SK-N-SH (cell line): ENCODE data around the gene CELSR1. TPM values are rescaled to one million over a fixed set of nuclear protein-coding genes. Genes with fewer than 3 reads are reported as not detected.

Source experiments
- CTCF ChIA-PET: fragments of 300-600, 350-600 bp; formaldehyde crosslinking; extraction: SDS; loops from one replicate; lab custom pipeline; 2021; lab: Yijun Ruan, JAX
- POLR2A ChIA-PET: fragments of 350-600 bp; sonication (Branson Sonifier 250); formaldehyde crosslinking; extraction: SDS; loops from one replicate; lab custom pipeline; 2020; ENCODE audit warnings: antibody characterized with exemption, inconsistent platforms; lab: Yijun Ruan, JAX
- DNase-seq: peaks from one replicate; pipeline ENCODE4 v3.0.0; 2012
- H2AFZ ChIP-seq: fragments of 200-600 bp; sonication (generic); 2 replicates; pipeline ENCODE4 v1.8.1; 2016; ENCODE audit warnings: antibody characterized with exemption, mild to moderate bottlenecking, low read depth
- H3F3A ChIP-seq: fragments of 200-600 bp; sonication (generic); replicated peaks from 2 replicates; pipeline ENCODE3; 2016; ENCODE audit warnings: antibody characterized with exemption, mild to moderate bottlenecking; ENCODE audit not compliant: insufficient read depth
- H3K27ac ChIP-seq, 2 experiments: fragments of 200-500 bp in 1 of 2; fragments of 200-600 bp in 1 of 2; sonication (Bioruptor generic) in 1 of 2; sonication (generic), shearing (Covaris generic) in 1 of 2; 2 replicates each; pipeline versions ENCODE4 v1.5.1 to v1.6.1; 2014 to 2016; ENCODE audit warnings: low read depth in 2 of 2, inconsistent platforms in 1 of 2, low read length in 1 of 2, mild to moderate bottlenecking in 1 of 2, mixed read lengths in 1 of 2
- H3K27me3 ChIP-seq: fragments of 200-600 bp; sonication (generic), shearing (Covaris generic); 2 replicates; pipeline ENCODE4 v1.6.1; 2016; ENCODE audit warnings: mixed run types; ENCODE audit not compliant: insufficient read depth
- H3K36me3 ChIP-seq, 2 experiments: fragments of 200-500 bp in 1 of 2; fragments of 200-600 bp in 1 of 2; sonication (Bioruptor generic) in 1 of 2; sonication (generic) in 1 of 2; replicated peaks in 1 of 2; 2 replicates each; pipeline versions ENCODE3 to v1.5.1; 2014 to 2016; ENCODE audit warnings: low read length in 1 of 2, mild to moderate bottlenecking in 1 of 2; ENCODE audit not compliant: insufficient read depth in 2 of 2, control insufficient read depth in 1 of 2
- H3K4me1 ChIP-seq, 2 experiments: fragments of 200-500 bp in 1 of 2; fragments of 200-600 bp in 1 of 2; sonication (Bioruptor generic) in 1 of 2; sonication (generic), shearing (Covaris generic) in 1 of 2; 2 replicates each; pipeline versions ENCODE4 v1.5.1 to v1.6.1; 2014 to 2016; ENCODE audit warnings: low read depth in 1 of 2, low read length in 1 of 2, mixed run types in 1 of 2; ENCODE audit not compliant: insufficient read depth in 2 of 2, control insufficient read depth in 1 of 2
- H3K4me2 ChIP-seq: fragments of 200-600 bp; sonication (generic), shearing (Covaris generic); 2 replicates; pipeline ENCODE4 v1.6.1; 2017; ENCODE audit warnings: mixed run types
- H3K4me3 ChIP-seq, 2 experiments: fragments of 200-500 bp in 1 of 2; fragments of 200-600 bp in 1 of 2; sonication (Bioruptor generic) in 1 of 2; sonication (generic), shearing (Covaris generic) in 1 of 2; 2 replicates each; pipeline versions ENCODE4 v1.5.1 to v1.8.1; 2014 to 2016; ENCODE audit warnings: low read depth in 2 of 2, inconsistent platforms in 1 of 2, low read length in 1 of 2, mild to moderate bottlenecking in 1 of 2, mixed read lengths in 1 of 2, moderate library complexity in 1 of 2
- H3K79me2 ChIP-seq: fragments of 200-600 bp; sonication (generic); 2 replicates; pipeline ENCODE4 v1.8.1; 2017; ENCODE audit warnings: mild to moderate bottlenecking; ENCODE audit not compliant: insufficient read depth
- H3K9ac ChIP-seq: fragments of 200-600 bp; sonication (generic); 2 replicates; pipeline ENCODE4 v1.6.1; 2017; ENCODE audit warnings: mixed run types
- H3K9me2 ChIP-seq: fragments of 200-600 bp; sonication (generic); 2 replicates; pipeline ENCODE4 v1.6.1; 2017; ENCODE audit warnings: mixed run types
- H3K9me3 ChIP-seq: fragments of 200-600 bp; sonication (generic); 2 replicates; pipeline ENCODE4 v1.6.1; 2017; ENCODE audit warnings: mixed run types, mild to moderate bottlenecking, moderate library complexity
- H4K20me1 ChIP-seq: fragments of 200-600 bp; sonication (generic); 2 replicates; pipeline ENCODE4 v1.6.1; 2017; ENCODE audit warnings: mild to moderate bottlenecking, mixed run types; ENCODE audit not compliant: insufficient read depth
- ELF1 ChIP-seq: IDR thresholded peaks from 2 replicates; pipeline ENCODE4 v1.4.0; 2012
- EP300 ChIP-seq, 2 experiments: IDR thresholded peaks; 2 replicates each; pipeline versions ENCODE4 v1.4.0 to v1.6.1; 2012; ENCODE audit warnings: borderline replicate concordance in 1 of 2, low read depth in 1 of 2, low read length in 1 of 2
- FOXJ3 ChIP-seq: sonication (generic); formaldehyde crosslinking; IDR thresholded peaks from 2 replicates; pipeline ENCODE4 v1.5.1; 2020; ENCODE audit warnings: mild to moderate bottlenecking, missing genetic modification reagents
- TCF12 ChIP-seq: IDR thresholded peaks from 2 replicates; pipeline ENCODE4 v1.4.0; 2012
- TEAD4 ChIP-seq: IDR thresholded peaks from 2 replicates; pipeline ENCODE4 v1.4.0; 2012; ENCODE audit warnings: mild to moderate bottlenecking, borderline replicate concordance; ENCODE audit not compliant: insufficient read depth
- WGBS: methylation state at CpG from one replicate; pipeline ENCODE4 v1.1.6; 2017; ENCODE audit warnings: low lambda C conversion rate; 5-methylcytosine and 5-hydroxymethylcytosine counted together
- polyA plus RNA-seq, 3 experiments: library from polyadenylated mRNA; depleted of rRNA; stranded (reverse); fragments of >200 nt; gene quantifications; 2 replicates each; pipeline ENCODE4 v1.2.3, GENCODE V29; 2012
- TF ChIP-seq, protein P1 (sequence below): IDR thresholded peaks from 2 replicates; pipeline ENCODE4 v1.6.1; 2012; ENCODE audit warnings: mild to moderate bottlenecking, low read depth, low read length, moderate library complexity
- TF ChIP-seq, protein P2 (sequence below): fragments of 150-350 bp; IDR thresholded peaks from 2 replicates; pipeline ENCODE4 v1.6.1; 2017; ENCODE audit warnings: antibody characterized with exemption, low read length, low read depth, borderline replicate concordance
- TF ChIP-seq, protein P3 (sequence below): IDR thresholded peaks from 2 replicates; pipeline ENCODE4 v1.4.0; 2012; ENCODE audit warnings: low read depth
- TF ChIP-seq, protein P4 (sequence below): IDR thresholded peaks from 2 replicates; pipeline ENCODE4; 2012

Gene CELSR1
- polyA plus RNA-seq, 1 of the 3 experiments (the other 2 are of a cell fraction): 5.0 TPM

DNA sequence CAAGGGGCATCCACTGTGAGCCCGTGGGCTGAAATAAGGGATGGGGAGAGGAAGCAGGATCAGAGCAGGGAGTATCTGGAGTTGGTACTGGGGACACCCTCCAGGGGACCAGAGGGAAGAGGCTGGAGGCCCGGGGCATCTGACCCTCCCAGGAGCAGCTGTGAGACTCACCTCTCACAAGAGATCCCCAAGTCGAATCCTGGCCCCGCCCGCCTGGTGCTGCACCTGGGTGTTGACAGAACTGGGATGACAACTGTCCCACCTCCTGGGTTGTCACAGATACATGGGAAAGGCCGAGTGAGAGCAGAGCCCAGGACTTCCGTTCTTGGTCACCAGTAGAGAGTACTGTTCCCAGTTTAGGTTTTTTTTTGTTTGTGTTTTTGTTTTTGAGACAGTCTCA, 78.9 kb downstream of the CELSR1 start:
- TF ChIP-seq TCF12 (no peak), ELF1 (no peak), EP300 (IDR thresholded peaks at IDR 0.05; ENCODE audit: borderline replicate concordance in 1 of 2, low read depth in 1 of 2, low read length in 1 of 2) (no peak)
- TF ChIP-seq, protein P1, sequence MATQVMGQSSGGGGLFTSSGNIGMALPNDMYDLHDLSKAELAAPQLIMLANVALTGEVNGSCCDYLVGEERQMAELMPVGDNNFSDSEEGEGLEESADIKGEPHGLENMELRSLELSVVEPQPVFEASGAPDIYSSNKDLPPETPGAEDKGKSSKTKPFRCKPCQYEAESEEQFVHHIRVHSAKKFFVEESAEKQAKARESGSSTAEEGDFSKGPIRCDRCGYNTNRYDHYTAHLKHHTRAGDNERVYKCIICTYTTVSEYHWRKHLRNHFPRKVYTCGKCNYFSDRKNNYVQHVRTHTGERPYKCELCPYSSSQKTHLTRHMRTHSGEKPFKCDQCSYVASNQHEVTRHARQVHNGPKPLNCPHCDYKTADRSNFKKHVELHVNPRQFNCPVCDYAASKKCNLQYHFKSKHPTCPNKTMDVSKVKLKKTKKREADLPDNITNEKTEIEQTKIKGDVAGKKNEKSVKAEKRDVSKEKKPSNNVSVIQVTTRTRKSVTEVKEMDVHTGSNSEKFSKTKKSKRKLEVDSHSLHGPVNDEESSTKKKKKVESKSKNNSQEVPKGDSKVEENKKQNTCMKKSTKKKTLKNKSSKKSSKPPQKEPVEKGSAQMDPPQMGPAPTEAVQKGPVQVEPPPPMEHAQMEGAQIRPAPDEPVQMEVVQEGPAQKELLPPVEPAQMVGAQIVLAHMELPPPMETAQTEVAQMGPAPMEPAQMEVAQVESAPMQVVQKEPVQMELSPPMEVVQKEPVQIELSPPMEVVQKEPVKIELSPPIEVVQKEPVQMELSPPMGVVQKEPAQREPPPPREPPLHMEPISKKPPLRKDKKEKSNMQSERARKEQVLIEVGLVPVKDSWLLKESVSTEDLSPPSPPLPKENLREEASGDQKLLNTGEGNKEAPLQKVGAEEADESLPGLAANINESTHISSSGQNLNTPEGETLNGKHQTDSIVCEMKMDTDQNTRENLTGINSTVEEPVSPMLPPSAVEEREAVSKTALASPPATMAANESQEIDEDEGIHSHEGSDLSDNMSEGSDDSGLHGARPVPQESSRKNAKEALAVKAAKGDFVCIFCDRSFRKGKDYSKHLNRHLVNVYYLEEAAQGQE: no peak
- TF ChIP-seq, protein P2, sequence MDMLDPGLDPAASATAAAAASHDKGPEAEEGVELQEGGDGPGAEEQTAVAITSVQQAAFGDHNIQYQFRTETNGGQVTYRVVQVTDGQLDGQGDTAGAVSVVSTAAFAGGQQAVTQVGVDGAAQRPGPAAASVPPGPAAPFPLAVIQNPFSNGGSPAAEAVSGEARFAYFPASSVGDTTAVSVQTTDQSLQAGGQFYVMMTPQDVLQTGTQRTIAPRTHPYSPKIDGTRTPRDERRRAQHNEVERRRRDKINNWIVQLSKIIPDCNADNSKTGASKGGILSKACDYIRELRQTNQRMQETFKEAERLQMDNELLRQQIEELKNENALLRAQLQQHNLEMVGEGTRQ: no peak
- TF ChIP-seq, protein P3, sequence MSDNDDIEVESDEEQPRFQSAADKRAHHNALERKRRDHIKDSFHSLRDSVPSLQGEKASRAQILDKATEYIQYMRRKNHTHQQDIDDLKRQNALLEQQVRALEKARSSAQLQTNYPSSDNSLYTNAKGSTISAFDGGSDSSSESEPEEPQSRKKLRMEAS: no peak
- TF ChIP-seq, protein P4, sequence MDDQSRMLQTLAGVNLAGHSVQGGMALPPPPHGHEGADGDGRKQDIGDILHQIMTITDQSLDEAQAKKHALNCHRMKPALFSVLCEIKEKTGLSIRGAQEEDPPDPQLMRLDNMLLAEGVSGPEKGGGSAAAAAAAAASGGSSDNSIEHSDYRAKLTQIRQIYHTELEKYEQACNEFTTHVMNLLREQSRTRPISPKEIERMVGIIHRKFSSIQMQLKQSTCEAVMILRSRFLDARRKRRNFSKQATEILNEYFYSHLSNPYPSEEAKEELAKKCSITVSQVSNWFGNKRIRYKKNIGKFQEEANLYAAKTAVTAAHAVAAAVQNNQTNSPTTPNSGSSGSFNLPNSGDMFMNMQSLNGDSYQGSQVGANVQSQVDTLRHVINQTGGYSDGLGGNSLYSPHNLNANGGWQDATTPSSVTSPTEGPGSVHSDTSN: no peak
- H3K27ac ChIP-seq: no peak overlapping the region
- H3K27me3 ChIP-seq: no peaks in the 10 kb centered on the region
- H3K4me1 ChIP-seq: no peaks in the 10 kb centered on the region; a peak in 1 of 4 replicates
- H3F3A ChIP-seq: peaks cover 7% of the 10 kb centered on the region
- no peaks in the 10 kb centered on the region for H4K20me1 ChIP-seq
- H3K4me3 ChIP-seq: no peak overlapping the region
- no peaks in the 10 kb centered on the region for H3K9me3 ChIP-seq
- POLR2A ChIA-PET: no interaction called here
- H3K36me3 ChIP-seq: no peaks in the 10 kb centered on the region
- no peaks in the 10 kb centered on the region for H3K79me2 ChIP-seq
- H3K9me2 ChIP-seq: no peaks in the 10 kb centered on the region
- WGBS: 88% methylated on average over 6 of the region's 7 CpGs
- no peak overlapping the region for H2AFZ ChIP-seq
- no peak for DNase-seq
- H3K4me2 ChIP-seq: no peak overlapping the region
- H3K9ac ChIP-seq: no peak overlapping the region
- CTCF ChIA-PET: no interaction called here

DNA sequence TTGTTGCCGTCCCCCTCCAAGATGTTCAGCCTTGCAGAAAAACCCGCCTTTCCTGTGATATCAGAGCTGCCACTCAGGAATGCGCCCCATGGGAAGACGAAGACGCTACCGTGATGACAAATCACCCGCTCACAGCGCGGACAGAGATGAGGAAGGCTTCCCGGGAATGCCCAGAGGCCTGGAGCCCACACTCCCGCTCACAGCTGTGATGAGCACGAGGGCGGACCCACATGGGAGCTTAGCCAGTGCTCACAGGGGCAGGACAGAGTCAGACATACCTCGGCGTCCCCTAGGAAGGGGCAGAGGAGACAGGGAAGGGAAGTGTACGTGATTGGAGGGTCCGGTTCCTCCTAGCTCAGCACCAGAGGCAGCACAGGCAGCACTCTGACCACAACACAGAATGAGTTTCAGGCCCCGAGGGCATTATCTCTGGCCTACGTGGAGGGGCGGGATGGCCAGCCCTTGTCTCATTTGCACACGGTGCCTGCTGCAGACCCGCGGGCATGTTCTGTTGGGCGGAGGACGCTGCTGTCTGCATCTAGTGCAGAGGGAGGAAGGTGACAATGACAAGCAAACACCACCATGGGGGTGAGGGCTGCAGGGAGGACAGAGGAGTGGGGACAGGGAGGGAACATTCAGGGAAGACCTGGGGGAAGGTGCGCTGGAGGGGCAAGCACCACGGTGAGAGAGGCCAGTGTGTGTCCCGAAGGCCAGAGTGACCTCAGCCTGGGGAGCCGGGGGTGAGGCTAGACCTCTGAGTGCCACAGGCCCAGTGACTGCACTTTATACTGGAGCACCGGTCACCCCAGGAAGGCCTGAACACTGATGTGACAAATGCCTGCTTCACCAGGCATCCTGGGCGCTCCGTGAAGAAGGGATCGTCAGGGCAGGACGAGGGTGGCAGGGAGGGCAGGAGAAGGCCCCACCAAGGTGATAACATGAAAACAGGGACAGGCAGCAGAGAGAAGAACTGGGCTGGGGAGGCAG, 79.6 kb downstream of the CELSR1 start:
- DNase-seq: peak; percentile 52
- no peak overlapping the region for H2AFZ ChIP-seq

More for the DNA sequence above, 79.6 kb downstream of the CELSR1 start:
- H4K20me1 ChIP-seq: no peaks in the 10 kb centered on the region
- TF ChIP-seq, protein P3: peak; percentile 60
- TF ChIP-seq TCF12 (peak; percentile 35; the same call in 1 of the 2 replicates), TEAD4 (no peak), FOXJ3 (CRISPR knock-in tag) (no peak)
- TF ChIP-seq, protein P4: peak; percentile 82
- TF ChIP-seq, all 33 proteins: peak for 3
- H3K4me1 ChIP-seq: no peaks in the 10 kb centered on the region; a peak in 1 of 4 replicates
- no peaks in the 10 kb centered on the region for H3K36me3 ChIP-seq
- no peak overlapping the region for H3K9ac ChIP-seq
- H3K9me3 ChIP-seq: no peaks in the 10 kb centered on the region
- ChIA-PET CTCF (no interaction called here), POLR2A (no interaction called here)
- H3K9me2 ChIP-seq: no peaks in the 10 kb centered on the region
- no peak overlapping the region for H3K27ac ChIP-seq
- WGBS: 69% methylated on average over 29 of the region's 34 CpGs
- no peaks in the 10 kb centered on the region for H3K27me3 ChIP-seq
- H3K79me2 ChIP-seq: no peaks in the 10 kb centered on the region
- no peak overlapping the region for H3K4me2 ChIP-seq
- H3K4me3 ChIP-seq: no peak overlapping the region
- H3F3A ChIP-seq: peaks cover under 1% of the 10 kb centered on the region
